WTC11 (cell line): ENCODE data around the gene NUP98. TPM values are rescaled to one million over a fixed set of nuclear protein-coding genes. Genes with fewer than 3 reads are reported as not detected.

Experiments
- ATAC-seq: fragments of 200-7000 bp; cut with Tn5 transposase; 2 replicates; pipeline ENCODE4 v1.10.0; 2021; ENCODE audit warnings: mild to moderate bottlenecking, moderate library complexity
- CTCF ChIA-PET: fragments of 300-600 bp; sonication (Branson Sonifier 250); formaldehyde crosslinking; loops from one replicate; lab custom pipeline; 2021; ENCODE audit warnings: antibody characterized with exemption; lab: Charles Lee
- POLR2A ChIA-PET: fragments of 350-600 bp; sonication (Branson Sonifier 250); formaldehyde crosslinking; loops from one replicate; lab custom pipeline; 2021; ENCODE audit warnings: antibody characterized with exemption; lab: Charles Lee
- DNase-seq: peaks from one replicate; pipeline ENCODE4 v3.0.0; 2021; ENCODE audit warnings: low spot score
- H3K27ac Mint-ChIP-seq: 2 replicates; pipeline ENCODE4 v1.8.0; 2021; ENCODE audit warnings: mixed read lengths
- H3K27me3 Mint-ChIP-seq: 2 replicates; pipeline ENCODE4 v1.8.0; 2021; ENCODE audit warnings: low read depth, mild to moderate bottlenecking, moderate library complexity, mixed read lengths
- H3K36me3 Mint-ChIP-seq: 2 replicates; pipeline ENCODE4 v1.8.0; 2021; ENCODE audit warnings: mixed read lengths
- H3K4me1 Mint-ChIP-seq: 2 replicates; pipeline ENCODE4 v1.8.0; 2022; ENCODE audit warnings: mixed read lengths
- H3K4me3 Mint-ChIP-seq: 2 replicates; pipeline ENCODE4 v1.8.0; 2021; ENCODE audit warnings: mild to moderate bottlenecking, moderate library complexity, mixed read lengths
- H3K9me3 Mint-ChIP-seq: 2 replicates; pipeline ENCODE4 v1.8.0; 2021; ENCODE audit warnings: mixed read lengths
- ATF1 ChIP-seq: sonication (generic); formaldehyde crosslinking; IDR thresholded peaks from 2 replicates; pipeline ENCODE4 v1.8.1; 2023; ENCODE audit warnings: mild to moderate bottlenecking, moderate library complexity, missing genetic modification reagents
- ETV6 ChIP-seq: sonication (generic); formaldehyde crosslinking; IDR thresholded peaks from 2 replicates; pipeline ENCODE4 v1.8.1; 2022; ENCODE audit warnings: mild to moderate bottlenecking, missing genetic modification reagents
- FOXJ3 ChIP-seq: sonication (generic); formaldehyde crosslinking; IDR thresholded peaks from 2 replicates; pipeline ENCODE4 v1.9.0; 2021; ENCODE audit warnings: missing genetic modification reagents, mild to moderate bottlenecking, borderline replicate concordance
- FOXK1 ChIP-seq: sonication (generic); formaldehyde crosslinking; IDR thresholded peaks from 2 replicates; pipeline ENCODE4 v1.8.0; 2022; ENCODE audit warnings: mild to moderate bottlenecking, moderate library complexity, missing genetic modification reagents
- FOXP1 ChIP-seq: sonication (generic); formaldehyde crosslinking; IDR thresholded peaks from 2 replicates; pipeline ENCODE4 v1.8.0; 2022; ENCODE audit warnings: missing genetic modification reagents, mild to moderate bottlenecking, moderate library complexity, borderline replicate concordance
- GABPB1 ChIP-seq: sonication (generic); formaldehyde crosslinking; IDR thresholded peaks from 2 replicates; pipeline ENCODE4 v1.8.1; 2023; ENCODE audit warnings: mild to moderate bottlenecking, missing genetic modification reagents
- GRHL2 ChIP-seq: fragments of 250-450 bp; sonication (Bioruptor Pico); IDR thresholded peaks from 2 replicates; pipeline ENCODE4 v1.8.0; 2022; ENCODE audit warnings: mild to moderate bottlenecking, moderate library complexity; ENCODE audit not compliant: insufficient replicate concordance, severe bottlenecking
- KAT7 ChIP-seq: sonication (generic); formaldehyde crosslinking; IDR thresholded peaks from 2 replicates; pipeline ENCODE4 v1.8.1; 2023; ENCODE audit warnings: missing genetic modification reagents, mild to moderate bottlenecking, borderline replicate concordance
- SOX15 ChIP-seq: fragments of 250-450 bp; sonication (Bioruptor Pico); IDR thresholded peaks from 2 replicates; pipeline ENCODE4 v1.9.0; 2021; ENCODE audit warnings: mild to moderate bottlenecking
- ZBTB21 ChIP-seq: sonication (generic); formaldehyde crosslinking; IDR thresholded peaks from 2 replicates; pipeline ENCODE4 v1.8.1; 2023; ENCODE audit warnings: mild to moderate bottlenecking, missing genetic modification reagents, borderline replicate concordance
- total RNA-seq: library from RNA; stranded (reverse); gene quantifications from 3 replicates; pipeline ENCODE4 v1.2.3, GENCODE V29; 2021
- TF ChIP-seq, protein P1 (sequence below): fragments of 250-450 bp; sonication (Bioruptor Pico); conservative IDR thresholded peaks from 2 replicates; pipeline ENCODE4 v1.9.0; 2021; ENCODE audit warnings: mild to moderate bottlenecking
- TF ChIP-seq, protein P2 (sequence below): sonication (generic); formaldehyde crosslinking; IDR thresholded peaks from 2 replicates; pipeline ENCODE4 v1.8.1; 2022; ENCODE audit warnings: mild to moderate bottlenecking, missing genetic modification reagents, moderate library complexity, borderline replicate concordance
- TF ChIP-seq, protein P3 (sequence below): fragments of 200-600 bp; IDR thresholded peaks from 2 replicates; pipeline ENCODE4 v1.8.0; 2022; ENCODE audit warnings: antibody characterized with exemption
- TF ChIP-seq, protein P4 (sequence below): fragments of 250-450 bp; sonication (Bioruptor Pico); IDR thresholded peaks from 2 replicates; pipeline ENCODE4 v2.1.2; 2022; ENCODE audit warnings: mild to moderate bottlenecking, moderate library complexity
- TF ChIP-seq, protein P5 (sequence below): sonication (generic); formaldehyde crosslinking; IDR thresholded peaks from 2 replicates; pipeline ENCODE4 v1.8.1; 2022; ENCODE audit warnings: low read depth, missing genetic modification reagents, borderline replicate concordance
- TF ChIP-seq, protein P6 (sequence below): sonication (generic); formaldehyde crosslinking; conservative IDR thresholded peaks from 2 replicates; pipeline ENCODE4 v1.8.1; 2023; ENCODE audit warnings: mild to moderate bottlenecking, low read depth, missing genetic modification reagents, moderate library complexity

The NUP98 gene
- total RNA-seq, 1 experiment from 2014 or later = 81.4 TPM

DNA sequence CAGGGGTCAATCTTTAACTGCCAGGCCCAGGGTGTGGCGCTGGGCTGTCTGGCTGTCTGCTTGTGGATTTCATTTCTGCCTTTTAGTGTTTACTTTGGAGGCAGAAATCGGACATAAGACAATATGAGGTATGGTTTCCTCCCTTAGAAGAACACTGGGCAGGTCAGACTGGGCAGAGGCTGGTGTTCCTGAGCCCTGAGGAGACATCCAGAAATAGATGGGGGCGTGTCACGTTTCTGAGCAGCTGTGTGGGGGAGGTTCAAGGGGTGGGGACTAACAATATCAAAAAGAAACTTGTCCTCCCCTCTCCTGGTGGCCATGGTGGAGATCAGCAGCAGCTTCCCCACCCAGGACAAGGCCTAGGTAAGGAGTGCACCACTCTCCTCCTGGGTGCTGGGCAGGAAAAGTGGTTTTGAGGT lies 152.5 kb downstream of the NUP98 start, which contains the start of gene ART1:
Gene ART1, plus strand, starts transcription at position 312 of the 419 bp plus-strand sequence. CDS start 14,086 bp downstream, outside the sequence.
- ATAC-seq (no peak), DNase-seq (no peak)
- H3K9me3 Mint-ChIP-seq = peaks cover 37% of the 10 kb centered on the region
- ChIA-PET POLR2A (no interaction called here), CTCF (no interaction called here)
- H3K27ac Mint-ChIP-seq = no peak within 1 kb of the TSS
- H3K27me3 Mint-ChIP-seq = peaks cover 47% of the 10 kb centered on the region
- TF ChIP-seq GRHL2 (CRISPR knock-in tag) (no peak), SOX15 (CRISPR knock-in tag) (no peak), GABPB1 (no peak), ATF1 (no peak), ETV6 (CRISPR knock-in tag) (no peak), FOXJ3 (CRISPR knock-in tag) (no peak), FOXK1 (CRISPR knock-in tag) (no peak), ZBTB21 (CRISPR knock-in tag) (no peak), KAT7 (CRISPR knock-in tag) (no peak), FOXP1 (CRISPR knock-in tag) (no peak)
- TF ChIP-seq, protein P1, sequence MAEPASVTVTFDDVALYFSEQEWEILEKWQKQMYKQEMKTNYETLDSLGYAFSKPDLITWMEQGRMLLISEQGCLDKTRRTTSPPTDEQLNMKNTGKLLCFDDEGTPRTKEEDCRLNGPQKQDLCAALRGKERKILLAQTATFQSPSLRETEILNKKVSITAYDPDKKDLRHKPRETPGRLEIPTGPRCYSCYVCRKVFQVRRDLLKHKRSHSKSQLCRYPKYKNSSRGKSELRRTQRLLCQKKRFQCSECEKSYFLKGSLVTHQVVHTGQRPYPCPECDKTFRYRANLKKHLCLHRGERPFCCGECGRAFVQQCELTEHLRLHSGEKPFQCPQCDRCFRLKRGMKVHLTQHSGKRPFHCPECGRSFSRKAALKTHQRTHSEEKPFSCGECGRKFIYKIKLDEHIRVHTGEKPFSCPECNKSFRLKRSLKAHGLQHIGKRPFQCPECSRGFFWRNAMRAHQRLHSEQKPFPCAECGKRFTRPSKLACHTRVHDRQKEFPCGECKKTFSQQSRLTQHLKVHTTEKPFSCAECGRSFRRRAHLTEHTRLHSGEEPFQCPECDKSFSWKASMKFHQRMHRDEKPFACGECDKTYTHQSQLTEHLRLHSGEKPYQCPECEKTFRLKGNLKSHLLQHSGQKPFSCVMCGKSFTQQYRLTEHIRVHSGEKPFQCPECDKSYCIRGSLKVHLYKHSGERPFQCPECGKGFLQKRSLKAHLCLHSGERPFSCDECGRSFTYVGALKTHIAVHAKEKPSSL (CRISPR knock-in tag) = no peak
- TF ChIP-seq, protein P2, sequence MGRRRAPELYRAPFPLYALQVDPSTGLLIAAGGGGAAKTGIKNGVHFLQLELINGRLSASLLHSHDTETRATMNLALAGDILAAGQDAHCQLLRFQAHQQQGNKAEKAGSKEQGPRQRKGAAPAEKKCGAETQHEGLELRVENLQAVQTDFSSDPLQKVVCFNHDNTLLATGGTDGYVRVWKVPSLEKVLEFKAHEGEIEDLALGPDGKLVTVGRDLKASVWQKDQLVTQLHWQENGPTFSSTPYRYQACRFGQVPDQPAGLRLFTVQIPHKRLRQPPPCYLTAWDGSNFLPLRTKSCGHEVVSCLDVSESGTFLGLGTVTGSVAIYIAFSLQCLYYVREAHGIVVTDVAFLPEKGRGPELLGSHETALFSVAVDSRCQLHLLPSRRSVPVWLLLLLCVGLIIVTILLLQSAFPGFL (CRISPR knock-in tag) = no peak
- TF ChIP-seq, protein P3, sequence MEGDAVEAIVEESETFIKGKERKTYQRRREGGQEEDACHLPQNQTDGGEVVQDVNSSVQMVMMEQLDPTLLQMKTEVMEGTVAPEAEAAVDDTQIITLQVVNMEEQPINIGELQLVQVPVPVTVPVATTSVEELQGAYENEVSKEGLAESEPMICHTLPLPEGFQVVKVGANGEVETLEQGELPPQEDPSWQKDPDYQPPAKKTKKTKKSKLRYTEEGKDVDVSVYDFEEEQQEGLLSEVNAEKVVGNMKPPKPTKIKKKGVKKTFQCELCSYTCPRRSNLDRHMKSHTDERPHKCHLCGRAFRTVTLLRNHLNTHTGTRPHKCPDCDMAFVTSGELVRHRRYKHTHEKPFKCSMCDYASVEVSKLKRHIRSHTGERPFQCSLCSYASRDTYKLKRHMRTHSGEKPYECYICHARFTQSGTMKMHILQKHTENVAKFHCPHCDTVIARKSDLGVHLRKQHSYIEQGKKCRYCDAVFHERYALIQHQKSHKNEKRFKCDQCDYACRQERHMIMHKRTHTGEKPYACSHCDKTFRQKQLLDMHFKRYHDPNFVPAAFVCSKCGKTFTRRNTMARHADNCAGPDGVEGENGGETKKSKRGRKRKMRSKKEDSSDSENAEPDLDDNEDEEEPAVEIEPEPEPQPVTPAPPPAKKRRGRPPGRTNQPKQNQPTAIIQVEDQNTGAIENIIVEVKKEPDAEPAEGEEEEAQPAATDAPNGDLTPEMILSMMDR = no peak
- TF ChIP-seq, protein P4, sequence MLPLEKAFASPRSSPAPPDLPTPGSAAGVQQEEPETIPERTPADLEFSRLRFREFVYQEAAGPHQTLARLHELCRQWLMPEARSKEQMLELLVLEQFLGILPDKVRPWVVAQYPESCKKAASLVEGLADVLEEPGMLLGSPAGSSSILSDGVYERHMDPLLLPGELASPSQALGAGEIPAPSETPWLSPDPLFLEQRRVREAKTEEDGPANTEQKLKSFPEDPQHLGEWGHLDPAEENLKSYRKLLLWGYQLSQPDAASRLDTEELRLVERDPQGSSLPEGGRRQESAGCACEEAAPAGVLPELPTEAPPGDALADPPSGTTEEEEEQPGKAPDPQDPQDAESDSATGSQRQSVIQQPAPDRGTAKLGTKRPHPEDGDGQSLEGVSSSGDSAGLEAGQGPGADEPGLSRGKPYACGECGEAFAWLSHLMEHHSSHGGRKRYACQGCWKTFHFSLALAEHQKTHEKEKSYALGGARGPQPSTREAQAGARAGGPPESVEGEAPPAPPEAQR (CRISPR knock-in tag) = no peak
- TF ChIP-seq, protein P5, sequence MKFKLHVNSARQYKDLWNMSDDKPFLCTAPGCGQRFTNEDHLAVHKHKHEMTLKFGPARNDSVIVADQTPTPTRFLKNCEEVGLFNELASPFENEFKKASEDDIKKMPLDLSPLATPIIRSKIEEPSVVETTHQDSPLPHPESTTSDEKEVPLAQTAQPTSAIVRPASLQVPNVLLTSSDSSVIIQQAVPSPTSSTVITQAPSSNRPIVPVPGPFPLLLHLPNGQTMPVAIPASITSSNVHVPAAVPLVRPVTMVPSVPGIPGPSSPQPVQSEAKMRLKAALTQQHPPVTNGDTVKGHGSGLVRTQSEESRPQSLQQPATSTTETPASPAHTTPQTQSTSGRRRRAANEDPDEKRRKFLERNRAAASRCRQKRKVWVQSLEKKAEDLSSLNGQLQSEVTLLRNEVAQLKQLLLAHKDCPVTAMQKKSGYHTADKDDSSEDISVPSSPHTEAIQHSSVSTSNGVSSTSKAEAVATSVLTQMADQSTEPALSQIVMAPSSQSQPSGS (CRISPR knock-in tag) = no peak
- TF ChIP-seq, protein P6, sequence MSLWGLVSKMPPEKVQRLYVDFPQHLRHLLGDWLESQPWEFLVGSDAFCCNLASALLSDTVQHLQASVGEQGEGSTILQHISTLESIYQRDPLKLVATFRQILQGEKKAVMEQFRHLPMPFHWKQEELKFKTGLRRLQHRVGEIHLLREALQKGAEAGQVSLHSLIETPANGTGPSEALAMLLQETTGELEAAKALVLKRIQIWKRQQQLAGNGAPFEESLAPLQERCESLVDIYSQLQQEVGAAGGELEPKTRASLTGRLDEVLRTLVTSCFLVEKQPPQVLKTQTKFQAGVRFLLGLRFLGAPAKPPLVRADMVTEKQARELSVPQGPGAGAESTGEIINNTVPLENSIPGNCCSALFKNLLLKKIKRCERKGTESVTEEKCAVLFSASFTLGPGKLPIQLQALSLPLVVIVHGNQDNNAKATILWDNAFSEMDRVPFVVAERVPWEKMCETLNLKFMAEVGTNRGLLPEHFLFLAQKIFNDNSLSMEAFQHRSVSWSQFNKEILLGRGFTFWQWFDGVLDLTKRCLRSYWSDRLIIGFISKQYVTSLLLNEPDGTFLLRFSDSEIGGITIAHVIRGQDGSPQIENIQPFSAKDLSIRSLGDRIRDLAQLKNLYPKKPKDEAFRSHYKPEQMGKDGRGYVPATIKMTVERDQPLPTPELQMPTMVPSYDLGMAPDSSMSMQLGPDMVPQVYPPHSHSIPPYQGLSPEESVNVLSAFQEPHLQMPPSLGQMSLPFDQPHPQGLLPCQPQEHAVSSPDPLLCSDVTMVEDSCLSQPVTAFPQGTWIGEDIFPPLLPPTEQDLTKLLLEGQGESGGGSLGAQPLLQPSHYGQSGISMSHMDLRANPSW (CRISPR knock-in tag) = no peak
- peak within 1 kb of the TSS; percentile 20; the same call in 1 of the 2 replicates for H3K4me3 Mint-ChIP-seq
- peaks cover 13% of the 10 kb centered on the region for H3K4me1 Mint-ChIP-seq
- H3K36me3 Mint-ChIP-seq = peaks cover 23% of the 10 kb centered on the region
